HG02885 (cell line): ENCODE results near the gene GRM6.

Source experiments
- ATAC-seq: cut with Tn5 transposase; IDR thresholded peaks from one replicate; pipeline ENCODE4 v1.9.1; 2021; ENCODE audit warnings: mild to moderate bottlenecking; ENCODE audit not compliant: unreplicated experiment, poor library complexity

The GRM6 gene

GRCh38 chr5:178994580-178995340 lies at the start of gene GRM6:
Gene GRM6, minus strand, starts transcription at chr5:178995320. Its CDS starts 376 bp downstream, at chr5:178994944.
- ATAC-seq, result no peak

- ATAC-seq, result no peak
Observed at GRCh38 chr5:179044765-179045164, 49.6 kb upstream of the GRM6 start.

GRCh38 chr5:179033004-179033580 lies 38.0 kb upstream of the GRM6 start:
- no peak for ATAC-seq

GRCh38 chr5:179023528-179024189 lies 28.5 kb upstream of the GRM6 start, which contains the start of gene ZNF879:
Gene ZNF879, plus strand, starts transcription at chr5:179023804. Its CDS starts 1,201 bp downstream, at chr5:179025005.
- ATAC-seq, result peak; percentile 86

- ATAC-seq, result no peak
Observed at GRCh38 chr5:179008667-179009066, 13.5 kb upstream of the GRM6 start.

DNA sequence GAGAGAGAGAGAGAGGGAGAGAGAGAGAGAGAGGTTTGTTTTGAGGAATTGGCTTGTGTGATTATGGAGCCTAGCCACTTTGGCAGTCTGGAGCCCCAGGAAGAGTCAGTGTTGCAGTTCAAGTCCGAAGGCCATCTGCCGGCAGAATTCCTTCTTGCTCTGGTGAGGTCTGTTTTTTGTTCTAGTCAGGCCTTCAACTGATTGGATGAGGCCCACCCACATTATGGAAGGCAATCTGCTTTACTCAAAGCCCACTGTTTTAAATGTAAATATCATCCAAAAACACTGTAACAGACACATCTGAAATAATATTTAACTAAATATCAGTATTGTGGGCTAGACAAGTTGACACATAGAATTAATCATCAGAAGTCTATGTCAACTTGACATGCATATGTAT lies 11.4 kb upstream of the GRM6 start:
- no peak for ATAC-seq

- no peak for ATAC-seq
Observed at GRCh38 chr5:178998441-178998840, 3.3 kb upstream of the GRM6 start.

DNA sequence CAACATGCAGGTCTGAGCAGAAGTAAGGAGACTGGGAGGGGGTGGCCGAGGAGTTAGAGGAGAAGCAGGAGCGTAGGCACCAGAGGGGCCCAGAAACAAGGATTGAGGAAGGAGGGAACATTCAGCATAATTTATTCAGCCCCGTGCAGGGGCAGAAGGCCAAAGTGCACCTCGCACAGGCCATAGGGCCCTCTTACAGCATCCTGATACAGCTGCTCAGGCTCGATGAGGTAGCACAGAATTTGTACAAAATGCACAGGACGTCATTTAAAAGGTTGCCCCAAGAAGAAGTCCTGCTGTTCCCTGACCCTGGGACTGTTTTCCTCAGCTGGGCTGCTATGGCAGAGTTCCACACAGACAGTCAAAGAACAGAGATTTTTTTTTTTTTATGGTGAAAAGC lies 2.1 kb upstream of the GRM6 start:
- no peak for ATAC-seq

DNA sequence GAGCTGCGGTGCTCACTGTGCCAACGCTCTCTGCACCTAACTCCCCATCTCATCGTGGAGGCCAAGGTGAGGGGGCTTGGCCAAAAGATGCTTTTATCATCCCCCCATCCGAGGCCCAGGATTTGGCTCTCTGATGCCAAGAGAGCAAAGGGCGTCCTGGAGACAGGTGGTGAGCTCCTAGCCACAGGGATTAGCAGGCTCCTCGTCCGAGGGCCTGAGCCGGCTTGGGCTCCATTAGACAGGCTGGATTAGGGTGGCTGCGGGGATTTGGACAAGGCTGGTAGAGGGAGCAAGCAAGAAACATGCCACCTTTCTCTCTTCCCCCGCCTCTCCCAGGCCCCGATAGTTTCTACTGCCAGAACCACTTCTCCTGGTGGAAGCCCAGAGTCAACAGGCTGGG lies 1.0 kb upstream of the GRM6 start:
- ATAC-seq, result no peak

DNA sequence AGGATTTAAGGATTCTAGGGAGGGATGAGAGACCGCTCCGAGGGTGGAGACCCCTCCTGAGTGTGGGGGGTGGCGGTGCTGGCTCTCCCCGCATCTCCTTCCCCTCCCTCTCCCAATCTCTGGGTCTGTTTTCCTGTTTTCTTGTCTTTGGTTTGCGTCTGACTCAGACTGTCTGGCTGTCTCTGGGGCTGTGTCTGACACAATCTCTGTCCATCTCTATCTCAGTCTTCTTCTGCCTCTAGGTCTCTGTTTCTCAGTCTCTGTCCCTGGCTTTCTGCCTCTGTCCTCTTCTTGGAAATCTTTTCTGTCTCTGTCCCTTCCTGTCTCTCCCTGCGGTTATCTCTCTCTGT lies 196 bp upstream of the GRM6 start:
- no peak for ATAC-seq

- ATAC-seq, result no peak
Observed at GRCh38 chr5:178993955-178994579, 1.1 kb downstream of the GRM6 start.

DNA sequence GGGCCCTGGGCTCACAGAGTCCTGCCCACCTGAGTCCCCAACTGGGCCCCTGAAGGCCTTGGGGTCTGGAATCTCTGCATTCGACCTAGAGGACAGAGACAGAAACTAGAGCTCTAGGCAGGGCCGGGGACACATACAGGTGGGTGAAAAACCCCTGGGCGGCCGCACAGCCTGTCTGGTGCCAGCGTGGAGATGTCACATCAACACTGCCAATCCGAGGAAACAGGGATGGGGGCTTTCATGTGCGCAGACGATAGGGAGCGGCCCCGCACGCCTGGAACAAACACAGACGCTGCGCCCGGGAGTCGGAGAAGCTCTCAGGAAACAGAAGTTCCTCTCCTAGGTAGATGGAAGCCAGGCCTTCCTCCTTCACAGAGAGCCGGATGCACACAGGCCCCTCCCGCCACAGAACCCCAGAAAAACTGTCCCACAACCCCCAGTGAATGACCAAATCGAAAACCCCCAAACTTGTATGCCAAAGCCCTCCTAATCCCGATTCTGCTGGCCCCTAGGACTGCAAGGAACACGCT lies 1.8 kb downstream of the GRM6 start:
- no peak for ATAC-seq

DNA sequence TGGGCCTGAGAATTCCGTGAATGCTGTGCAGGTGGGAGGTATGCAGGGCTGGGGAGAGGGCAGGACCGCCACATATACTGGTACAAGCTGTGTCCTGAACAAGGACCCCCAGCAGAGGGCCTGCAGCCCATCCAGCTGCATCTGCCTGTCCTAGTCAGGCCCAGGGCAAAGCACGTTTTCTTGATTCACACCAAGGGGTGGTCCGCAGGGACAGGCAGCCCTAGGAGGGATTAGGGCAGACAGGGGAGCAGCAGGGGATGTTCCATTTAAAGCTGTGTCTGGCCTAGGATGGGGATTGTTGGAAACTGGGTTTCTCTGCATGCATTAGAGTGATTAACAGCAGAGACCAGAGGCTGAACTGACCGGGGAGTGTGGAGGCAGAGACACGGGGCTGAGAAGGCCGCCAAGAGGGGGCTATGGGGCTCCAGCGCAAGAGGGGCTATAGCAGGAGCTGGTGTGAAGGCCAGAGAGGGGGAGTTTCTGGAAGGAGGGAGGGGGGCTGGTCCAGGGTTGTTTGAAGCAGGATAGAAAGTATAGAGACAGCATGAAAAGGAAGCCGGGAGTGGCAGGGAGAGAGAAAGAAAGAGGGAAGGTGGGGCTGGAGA lies 2.7 kb downstream of the GRM6 start:
- ATAC-seq, result no peak

DNA sequence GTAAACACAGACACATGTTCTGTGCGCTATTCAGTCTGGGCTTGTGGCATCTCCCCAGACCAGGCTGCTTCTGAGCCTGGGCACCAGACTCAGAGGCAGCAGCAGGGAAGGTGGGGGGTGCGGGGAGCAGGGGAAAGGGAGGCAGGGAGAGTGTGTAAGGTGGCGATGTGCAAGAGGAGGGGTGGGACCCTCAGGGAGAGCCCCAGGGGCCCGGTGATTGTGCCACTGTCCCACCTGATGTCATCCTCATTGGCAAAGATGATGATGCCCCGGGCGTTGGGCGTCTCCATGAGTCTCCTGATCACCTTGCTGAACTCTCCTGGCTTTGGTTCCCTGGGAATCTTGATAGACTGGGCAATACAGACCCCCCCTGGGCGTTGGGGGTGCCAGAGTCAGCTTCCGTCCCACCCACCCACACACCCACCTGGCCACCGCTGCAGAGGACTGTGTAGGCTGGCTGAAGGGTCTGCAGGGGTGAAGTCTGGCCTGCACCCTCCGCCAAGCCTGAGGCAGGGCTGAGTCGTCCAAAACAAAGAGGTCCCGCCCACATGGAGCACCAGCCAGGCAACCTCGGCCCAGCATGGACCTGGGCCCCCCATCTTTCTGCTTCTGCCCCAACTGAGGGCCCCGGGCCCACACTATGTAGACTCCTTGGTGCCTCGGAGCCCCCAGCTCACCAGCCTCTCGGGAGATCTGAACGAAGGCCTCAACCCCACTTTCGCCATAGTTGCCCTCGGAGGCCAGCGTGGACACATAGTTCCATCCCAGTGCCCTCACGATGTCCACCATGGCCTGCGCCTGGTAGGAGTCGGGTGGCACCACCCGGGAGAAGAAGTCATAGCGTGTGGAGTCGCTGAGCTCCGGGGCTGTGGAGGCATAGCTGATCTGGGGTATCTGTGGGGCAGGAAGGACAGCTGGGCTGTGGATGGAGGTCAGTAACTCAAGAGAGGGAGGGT lies 3.7 kb downstream of the GRM6 start:
- ATAC-seq, result no peak

- ATAC-seq, result no peak
Observed at GRCh38 chr5:178990491-178990890, 4.6 kb downstream of the GRM6 start.

- no peak for ATAC-seq
Observed at GRCh38 chr5:178989311-178989710, 5.8 kb downstream of the GRM6 start.

DNA sequence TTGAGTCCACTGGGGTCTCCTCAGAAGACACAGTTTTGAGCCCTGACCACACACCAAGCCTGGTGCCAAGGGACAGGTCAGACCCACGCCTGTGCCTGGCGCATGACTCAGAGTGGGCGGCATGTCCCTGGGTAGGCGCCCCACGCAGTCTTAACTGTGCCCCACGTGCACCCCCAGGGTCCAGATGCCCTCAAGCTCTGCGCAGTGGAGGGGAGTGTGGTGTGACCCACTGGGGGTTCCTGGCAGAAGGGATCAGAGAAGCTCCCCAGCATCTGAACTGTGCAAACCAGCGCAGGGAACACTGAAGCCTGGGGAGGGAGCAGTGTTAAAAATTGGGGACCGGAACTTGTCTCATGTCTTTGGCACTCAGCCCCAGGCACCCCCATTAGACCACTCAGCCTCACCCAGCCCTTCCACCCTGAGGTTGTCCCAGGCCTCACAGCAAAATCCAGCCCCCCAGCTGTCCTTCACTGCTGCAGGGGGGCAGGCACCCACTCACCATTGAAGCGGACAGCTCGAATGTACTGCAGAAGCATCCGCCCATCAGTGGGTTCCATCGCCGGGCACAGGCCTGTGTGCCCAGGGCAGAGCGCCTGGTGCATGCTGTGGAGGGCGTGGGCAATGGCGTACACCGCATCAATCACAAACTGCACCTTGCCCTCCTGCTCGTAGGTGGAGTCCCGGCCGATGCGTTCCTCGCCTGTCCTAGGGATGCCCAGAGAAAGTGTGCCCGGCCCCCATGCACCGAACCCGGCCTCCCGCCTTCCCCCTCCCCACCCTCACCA lies 6.5 kb downstream of the GRM6 start:
- no peak for ATAC-seq

DNA sequence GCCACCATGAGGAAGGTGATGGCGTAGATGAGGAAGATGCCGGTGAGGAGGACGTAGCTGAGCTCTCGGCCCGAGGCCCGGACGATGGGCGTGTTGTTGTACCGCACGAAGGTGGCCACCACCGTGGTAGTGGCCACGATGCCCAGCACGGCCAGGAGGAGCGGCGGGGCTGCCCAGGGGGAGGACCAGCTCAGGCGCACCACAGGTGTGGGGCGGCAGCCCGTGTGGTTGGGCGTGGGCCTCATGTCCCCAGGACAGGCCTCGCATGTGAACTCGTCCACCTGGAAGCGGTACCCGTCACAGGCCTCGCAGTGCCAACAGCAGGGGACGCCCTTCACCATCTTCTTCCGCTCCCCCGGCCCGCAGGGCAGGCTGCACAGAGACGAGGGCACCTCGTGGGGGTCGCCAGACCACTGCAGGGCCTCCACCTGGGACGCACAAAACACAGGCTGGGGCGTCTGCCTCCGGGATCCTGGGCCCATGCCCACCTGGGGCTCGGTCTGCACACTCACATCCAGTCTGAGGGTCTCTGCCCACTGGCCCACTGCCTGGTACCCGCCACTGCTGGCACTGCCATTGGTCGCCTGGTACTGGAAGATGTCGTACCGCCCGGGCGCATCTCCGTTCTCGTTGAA lies 8.7 kb downstream of the GRM6 start:
- no peak for ATAC-seq
